Keratinocyte (primary cell): ENCODE measurements around the gene OTP. TPM values are rescaled to one million over a fixed set of nuclear protein-coding genes. Genes with fewer than 3 reads are reported as not detected.

Source experiments
- DNase-seq: peaks from one replicate; pipeline ENCODE4 v3.0.0-alpha.2; 2011; ENCODE audit warnings: low read depth, missing footprints, low spot score
- FAIRE-seq: peaks from 2 replicates; lab custom pipeline; 2011; peaks lifted over from hg19 to GRCh38; lab: Jason Lieb, UNC
- H2AFZ ChIP-seq: 2 replicates; pipeline ENCODE4 v1.6.0; 2012; ENCODE audit warnings: low read length, control low read depth, inconsistent platforms; ENCODE audit not compliant: control insufficient read depth
- H3K27ac ChIP-seq: 2 replicates; pipeline ENCODE4 v1.5.1; 2011; ENCODE audit warnings: low read length; ENCODE audit not compliant: control insufficient read depth, insufficient read depth
- H3K27me3 ChIP-seq: 3 replicates; pipeline ENCODE4 v1.6.0; 2011; ENCODE audit warnings: low read length; ENCODE audit not compliant: control insufficient read depth, insufficient read depth; ENCODE audit errors: extremely low read depth
- H3K36me3 ChIP-seq, 2 experiments: 2 replicates in 1 of 2; 3 replicates in 1 of 2; pipeline ENCODE4 v1.5.1; 2011; ENCODE audit warnings: low read length in 2 of 2, mild to moderate bottlenecking in 1 of 2; ENCODE audit not compliant: control insufficient read depth in 2 of 2, insufficient read depth in 2 of 2; ENCODE audit errors: extremely low read depth in 1 of 2
- H3K4me1 ChIP-seq: 3 replicates; pipeline ENCODE4 v1.5.1; 2011; ENCODE audit warnings: low read length; ENCODE audit not compliant: control insufficient read depth, insufficient read depth; ENCODE audit errors: extremely low read depth
- H3K4me2 ChIP-seq: 3 replicates; pipeline ENCODE4 v1.6.0; 2011; ENCODE audit warnings: low read depth, low read length; ENCODE audit not compliant: control insufficient read depth, insufficient read depth; ENCODE audit errors: extremely low read depth
- H3K4me3 ChIP-seq, 3 experiments: fragments of 200-600 bp in 1 of 3; sonication (generic) in 1 of 3; 2 replicates in 2 of 3; 3 replicates in 1 of 3; pipeline ENCODE4 v1.5.1; 2011 to 2016; ENCODE audit warnings: low read length in 3 of 3, mild to moderate bottlenecking in 3 of 3, control low read depth in 2 of 3, inconsistent platforms in 1 of 3, low read depth in 1 of 3, mixed read lengths in 1 of 3, mixed run types in 1 of 3, moderate library complexity in 1 of 3; ENCODE audit not compliant: control insufficient read depth in 2 of 3, insufficient read depth in 2 of 3; ENCODE audit errors: extremely low read depth in 1 of 3
- H3K79me2 ChIP-seq: 2 replicates; pipeline ENCODE4 v1.6.0; 2012; ENCODE audit warnings: low read length; ENCODE audit not compliant: control insufficient read depth, insufficient read depth
- H3K9ac ChIP-seq: 3 replicates; pipeline ENCODE4 v1.6.0; 2011; ENCODE audit warnings: low read length; ENCODE audit not compliant: control insufficient read depth, insufficient read depth; ENCODE audit errors: extremely low read depth
- H3K9me1 ChIP-seq: 3 replicates; pipeline ENCODE4 v1.6.0; 2011; ENCODE audit warnings: low read length; ENCODE audit not compliant: control insufficient read depth, insufficient read depth; ENCODE audit errors: extremely low read depth
- H3K9me3 ChIP-seq: 2 replicates; pipeline ENCODE4 v1.5.1; 2012; ENCODE audit warnings: low read depth, low read length; ENCODE audit not compliant: control insufficient read depth
- H4K20me1 ChIP-seq: 3 replicates; pipeline ENCODE4 v1.6.0; 2011; ENCODE audit warnings: low read length; ENCODE audit not compliant: control insufficient read depth, insufficient read depth; ENCODE audit errors: extremely low read depth
- EZH2 ChIP-seq: IDR thresholded peaks from one replicate; pipeline ENCODE4 v1.6.1; 2012; ENCODE audit warnings: inconsistent platforms, mild to moderate bottlenecking, low read length, moderate library complexity
- dilution Hi-C: fragments of 300-500 bp; cut with MboI; formaldehyde crosslinking; loops from one replicate; pipeline ENCODE4 v1.7.0; 2020; ENCODE audit warnings: low sequenced_read_pairs; ENCODE audit not compliant: extremely low pct_ligation_motif_present
- polyA plus RNA-seq, 5 experiments: library from polyadenylated mRNA; depleted of rRNA in 3 of 5; stranded (reverse) in 3 of 5; stranded (forward) in 1 of 5; unstranded in 1 of 5; fragments of >200 nt; gene quantifications; 1 replicate in 1 of 5; 2 replicates in 3 of 5; 3 replicates in 1 of 5; pipeline versions ENCODE4 v1.2.1 to v1.2.3, GENCODE V29; 2011 to 2012; ENCODE audit warnings: missing spikeins in 2 of 5, low read depth in 1 of 5, low replicate concordance in 1 of 5
- TF ChIP-seq, protein P1 (sequence below), 3 experiments: IDR thresholded peaks in 1 of 3; conservative IDR thresholded peaks in 1 of 3; optimal IDR thresholded peaks in 1 of 3; 2 replicates in 2 of 3; 3 replicates in 1 of 3; pipeline versions ENCODE3 to v1.5.1; 2011; ENCODE audit warnings: low read length in 3 of 3, mild to moderate bottlenecking in 3 of 3, moderate library complexity in 2 of 3, control low read depth in 1 of 3, inconsistent platforms in 1 of 3; ENCODE audit not compliant: insufficient read depth in 2 of 3; ENCODE audit errors: extremely low read depth in 1 of 3

The OTP gene
- polyA plus RNA-seq, 1 donor (not counting 4 experiments of a cell fraction or from before 2014, with no cell fraction given): not detected

DNA sequence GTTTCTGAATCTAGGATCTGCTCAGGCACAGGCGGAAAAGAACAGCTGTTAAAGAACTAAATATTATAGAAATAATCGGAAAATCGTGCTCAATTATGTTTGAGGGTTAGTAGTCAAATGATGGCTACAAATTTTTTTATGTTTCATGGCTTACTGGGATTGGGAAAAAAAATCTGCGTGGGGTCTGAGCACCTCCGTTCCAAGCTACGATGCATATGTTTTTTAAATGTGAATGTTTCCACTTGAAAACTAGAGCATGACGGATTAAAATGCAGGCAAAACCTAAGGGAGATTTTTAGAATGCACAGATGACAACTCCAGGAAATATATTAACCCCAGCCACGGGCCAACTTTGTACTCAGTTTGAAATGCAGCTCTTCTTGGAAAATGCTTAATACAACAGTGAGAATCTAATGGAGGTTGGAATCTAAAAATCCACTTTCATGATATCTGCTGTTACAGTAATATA is 5.3 kb downstream of the OTP start:
- TF ChIP-seq, protein P1, sequence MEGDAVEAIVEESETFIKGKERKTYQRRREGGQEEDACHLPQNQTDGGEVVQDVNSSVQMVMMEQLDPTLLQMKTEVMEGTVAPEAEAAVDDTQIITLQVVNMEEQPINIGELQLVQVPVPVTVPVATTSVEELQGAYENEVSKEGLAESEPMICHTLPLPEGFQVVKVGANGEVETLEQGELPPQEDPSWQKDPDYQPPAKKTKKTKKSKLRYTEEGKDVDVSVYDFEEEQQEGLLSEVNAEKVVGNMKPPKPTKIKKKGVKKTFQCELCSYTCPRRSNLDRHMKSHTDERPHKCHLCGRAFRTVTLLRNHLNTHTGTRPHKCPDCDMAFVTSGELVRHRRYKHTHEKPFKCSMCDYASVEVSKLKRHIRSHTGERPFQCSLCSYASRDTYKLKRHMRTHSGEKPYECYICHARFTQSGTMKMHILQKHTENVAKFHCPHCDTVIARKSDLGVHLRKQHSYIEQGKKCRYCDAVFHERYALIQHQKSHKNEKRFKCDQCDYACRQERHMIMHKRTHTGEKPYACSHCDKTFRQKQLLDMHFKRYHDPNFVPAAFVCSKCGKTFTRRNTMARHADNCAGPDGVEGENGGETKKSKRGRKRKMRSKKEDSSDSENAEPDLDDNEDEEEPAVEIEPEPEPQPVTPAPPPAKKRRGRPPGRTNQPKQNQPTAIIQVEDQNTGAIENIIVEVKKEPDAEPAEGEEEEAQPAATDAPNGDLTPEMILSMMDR (optimal IDR thresholded peaks at IDR 0.05 in 1 of 3, IDR thresholded peaks at IDR 0.05 in 1 of 3, conservative IDR thresholded peaks at IDR 0.05 in 1 of 3; ENCODE audit: extremely low read depth in 1 of 3, insufficient read depth in 2 of 3, low read length in 3 of 3): no peak
- no peak for TF ChIP-seq EZH2
- no peak for FAIRE-seq
- H3K36me3 ChIP-seq: no peaks in the 10 kb centered on the region
- H4K20me1 ChIP-seq: peaks cover 5% of the 10 kb centered on the region
- no peaks in the 10 kb centered on the region for H3K9me1 ChIP-seq
- H3K4me1 ChIP-seq: peaks cover 3% of the 10 kb centered on the region
- no peak overlapping the region for H3K27ac ChIP-seq
- H3K27me3 ChIP-seq: peaks cover 88% of the 10 kb centered on the region
- no peak overlapping the region for H2AFZ ChIP-seq
- H3K9ac ChIP-seq: no peak overlapping the region
- no peak overlapping the region for H3K4me2 ChIP-seq
- H3K79me2 ChIP-seq: no peaks in the 10 kb centered on the region
- no peak for DNase-seq
- no peak overlapping the region for H3K4me3 ChIP-seq
- dilution Hi-C loops: no loop called here
- H3K9me3 ChIP-seq: peaks cover 5% of the 10 kb centered on the region

DNA sequence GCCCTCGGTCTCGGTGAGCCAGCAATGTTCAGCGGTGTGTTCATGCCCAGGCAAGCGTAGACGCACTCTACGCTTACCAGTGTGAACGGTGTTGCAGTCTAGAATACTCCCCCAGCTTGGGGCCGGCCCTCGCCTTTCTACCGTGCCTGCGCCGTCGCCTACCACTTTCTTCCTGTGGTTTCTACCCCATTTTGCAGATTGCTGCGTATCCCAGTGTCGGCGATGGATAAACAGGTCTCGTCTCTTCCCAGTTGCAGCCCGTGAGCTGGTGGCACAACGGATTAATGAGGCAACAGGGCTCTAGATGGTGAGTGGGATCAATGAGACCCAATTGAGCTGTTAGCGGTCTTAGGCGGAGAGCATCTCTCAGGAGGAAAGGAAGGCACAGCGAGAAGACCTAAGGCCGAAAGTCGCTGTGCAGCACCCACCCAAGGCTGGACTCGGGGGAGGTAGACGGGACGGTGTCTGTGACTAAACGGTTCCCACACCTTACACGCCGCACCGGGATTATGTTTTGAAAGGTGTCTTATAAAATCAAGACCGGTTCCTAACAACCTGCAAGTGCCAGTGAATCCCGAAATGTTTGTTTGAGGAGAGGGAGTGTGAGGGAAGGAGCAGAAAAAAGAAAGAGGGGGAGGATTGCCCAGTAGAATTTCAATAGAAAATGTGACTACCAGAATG is 5.8 kb downstream of the OTP start:
- FAIRE-seq: no peak
- H3K79me2 ChIP-seq: no peaks in the 10 kb centered on the region
- H3K4me2 ChIP-seq: no peak overlapping the region
- peaks cover 5% of the 10 kb centered on the region for H3K9me3 ChIP-seq
- H3K36me3 ChIP-seq: no peaks in the 10 kb centered on the region
- peaks cover 3% of the 10 kb centered on the region for H3K4me1 ChIP-seq
- peaks cover 88% of the 10 kb centered on the region for H3K27me3 ChIP-seq
- H3K9me1 ChIP-seq: no peaks in the 10 kb centered on the region
- TF ChIP-seq, protein P1 (optimal IDR thresholded peaks at IDR 0.05 in 1 of 3, IDR thresholded peaks at IDR 0.05 in 1 of 3, conservative IDR thresholded peaks at IDR 0.05 in 1 of 3; ENCODE audit: extremely low read depth in 1 of 3, insufficient read depth in 2 of 3, low read length in 3 of 3): no peak
- peak; percentile 91 for TF ChIP-seq EZH2
- H3K9ac ChIP-seq: no peak overlapping the region
- H3K27ac ChIP-seq: no peak overlapping the region
- no peak overlapping the region for H3K4me3 ChIP-seq
- H2AFZ ChIP-seq: no peak overlapping the region
- dilution Hi-C loops: no loop called here
- no peak for DNase-seq
- peaks cover 5% of the 10 kb centered on the region for H4K20me1 ChIP-seq
